CD4-positive, alpha-beta T cell treated with Interleukin-4 for 4 hours (primary cell): Measurements from ENCODE around the gene SEMA3B.

Source experiments
- DNase-seq: peaks from one replicate; pipeline ENCODE4 v3.0.0-alpha.2; 2020

SEMA3B gene

GRCh38 chr3:50319181-50319893 is 50.4 kb downstream of the SEMA3B start:
- DNase-seq: no peak

- DNase-seq: no peak
These were observed 51.1 kb downstream of the SEMA3B start for GRCh38 chr3:50319894-50320625.

- DNase-seq: peak; percentile 48
These were observed 51.9 kb downstream of the SEMA3B start for GRCh38 chr3:50320853-50321335.

- peak; percentile 76 for DNase-seq
These were observed 52.6 kb downstream of the SEMA3B start for GRCh38 chr3:50321336-50322114.

- no peak for DNase-seq
These were observed 53.1 kb downstream of the SEMA3B start for GRCh38 chr3:50322115-50322385.

- DNase-seq: no peak
These were observed 53.6 kb downstream of the SEMA3B start, which contains the start of gene HYAL2 for GRCh38 chr3:50322386-50323091. Gene HYAL2, minus strand, starts transcription at chr3:50322745. Its CDS starts 2,256 bp downstream, at chr3:50320489.

- no peak for DNase-seq
These were observed 54.2 kb downstream of the SEMA3B start for GRCh38 chr3:50323092-50323600.

- no peak for DNase-seq
These were observed 54.8 kb downstream of the SEMA3B start for GRCh38 chr3:50323614-50324199.

- DNase-seq: peak; percentile 53
These were observed 55.6 kb downstream of the SEMA3B start for GRCh38 chr3:50324351-50325112.

- DNase-seq: no peak
These were observed 56.1 kb downstream of the SEMA3B start for GRCh38 chr3:50325113-50325480.

- no peak for DNase-seq
These were observed 56.7 kb downstream of the SEMA3B start for GRCh38 chr3:50325497-50326181.

- DNase-seq: no peak
These were observed 57.2 kb downstream of the SEMA3B start for GRCh38 chr3:50326182-50326541.

- DNase-seq: no peak
These were observed 58.2 kb downstream of the SEMA3B start for GRCh38 chr3:50327129-50327528.
